ENCODE data around the gene PPFIA1. TPM values are rescaled to one million over a fixed set of nuclear protein-coding genes. Genes with fewer than 3 reads are reported as not detected.

PPFIA1 gene
- total and polyA plus RNA-seq, 2 of the 8 experiments (the other 6 are each of a cell fraction or from before 2014, with no cell fraction given) = 44.3 to 73.5 TPM

- POLR2A ChIA-PET (ENCODE audit: partially characterized antibody) = interaction anchor here (1.4 to 1.8 kb wide), 2 partner anchors 18 to 43 kb away, joined by 4 to 5 read pairs; no protein-coding TSS in a partner anchor
- FAIRE-seq = no peak
- TF ChIP-seq EP300 (IDR thresholded peaks at IDR 0.05; ENCODE audit: borderline replicate concordance in 1 of 2, low read depth in 2 of 2, low read length in 2 of 2) (no peak), HDAC2 (IDR thresholded peaks at IDR 0.05; ENCODE audit: borderline replicate concordance in 1 of 2, low read depth in 2 of 2, low read length in 2 of 2) (no peak), PHF8 (conservative IDR thresholded peaks at IDR 0.05; ENCODE audit: low read depth, low read length) (no peak), BACH1 (IDR thresholded peaks at IDR 0.05; ENCODE audit: low read length) (no peak), POLR2AphosphoS5 (IDR thresholded peaks at IDR 0.05; ENCODE audit: low read depth, low read length) (no peak), MAX (IDR thresholded peaks at IDR 0.05) (peak; percentile 51), CREB1 (IDR thresholded peaks at IDR 0.05) (no peak), SP1 (IDR thresholded peaks at IDR 0.05; ENCODE audit: low read depth, low read length) (no peak), TAF7 (optimal IDR thresholded peaks at IDR 0.05; ENCODE audit: borderline replicate concordance, low read depth, low read length) (no peak), KDM5A (IDR thresholded peaks at IDR 0.05; ENCODE audit: low read length) (no peak), BCL11A (IDR thresholded peaks at IDR 0.05; ENCODE audit: low read depth in 2 of 2, low read length in 2 of 2) (no peak), USF2 (IDR thresholded peaks at IDR 0.05; ENCODE audit: low read length) (no peak)
Observed at GRCh38 chr11:70226967-70227366, 43.5 kb upstream of the PPFIA1 start.

More at GRCh38 chr11:70226967-70227366, 43.5 kb upstream of the PPFIA1 start:
- Histone ChIP-seq H3K36me3 (ENCODE audit: control insufficient read depth in 2 of 4, insufficient read depth in 4 of 4, low read length in 3 of 4) (no peaks in the 10 kb centered on the region), H3K4ac (replicated peaks; ENCODE audit: insufficient read length, low read depth, low read length) (no peak overlapping the region), H2AFZ (ENCODE audit: low read length) (no peak overlapping the region), H4K91ac (replicated peaks; ENCODE audit: insufficient read length, low read length) (peak overlapping the region; percentile 63), H3K79me2 (ENCODE audit: control insufficient read depth in 1 of 2, insufficient read depth in 2 of 2, low read length in 2 of 2) (no peaks in the 10 kb centered on the region), H2BK20ac (ENCODE audit: low read length) (peak overlapping the region; percentile 98; the same call in 1 of the 2 replicates), H3K79me1 (ENCODE audit: low read depth, low read length) (no peaks in the 10 kb centered on the region), H3K9ac (replicated peaks in 1 of 4; ENCODE audit: extremely low read depth in 1 of 4, low read depth in 3 of 4, low read length in 3 of 4) (no peak overlapping the region), H3K14ac (ENCODE audit: insufficient read length) (no peak overlapping the region), H2BK120ac (replicated peaks; ENCODE audit: low read depth, low read length) (no peak overlapping the region), H2BK12ac (ENCODE audit: low read depth, low read length) (peak overlapping the region; percentile 84; the same call in 1 of the 2 replicates), H3K23ac (ENCODE audit: insufficient read length) (no peak overlapping the region), H3K4me1 (replicated peaks in 1 of 4; ENCODE audit: control insufficient read depth in 3 of 4, insufficient read depth in 4 of 4, low read length in 3 of 4) (peaks cover 4 to 13% (median 10%) of the 10 kb centered on the region in 4 experiments), H4K8ac (ENCODE audit: extremely low read depth, insufficient read depth, low read length) (no peak overlapping the region), H2BK15ac (ENCODE audit: low read length) (peak overlapping the region; percentile 65; the same call in 1 of the 2 replicates), H4K5ac (ENCODE audit: insufficient read length, low read depth, low read length) (no peak overlapping the region), H2BK5ac (ENCODE audit: low read depth, low read length) (peak overlapping the region; percentile 90; the same call in 1 of the 2 replicates), H3K23me2 (ENCODE audit: low read depth, low read length) (no peaks in the 10 kb centered on the region), H3K9me3 (ENCODE audit: insufficient read depth in 2 of 2, low read depth in 1 of 2, low read length in 1 of 2) (no peaks in the 10 kb centered on the region), H4K20me1 (replicated peaks in 1 of 2; ENCODE audit: control insufficient read depth in 1 of 2, insufficient read depth in 2 of 2, low read length in 2 of 2) (no peaks in the 10 kb centered on the region), H3K18ac (ENCODE audit: extremely low read depth, low read length) (peak overlapping the region; percentile 83), H3K56ac (replicated peaks; ENCODE audit: insufficient read length, low read depth, low read length) (no peak overlapping the region), H2AK5ac (ENCODE audit: low read depth, low read length) (no peak overlapping the region), H3K27me3 (replicated peaks in 1 of 4; ENCODE audit: control insufficient read depth in 3 of 4, extremely low read depth in 1 of 4, insufficient read depth in 3 of 4, low read length in 3 of 4) (no peaks in the 10 kb centered on the region), H3K4me2 (ENCODE audit: insufficient read depth in 1 of 2, low read depth in 2 of 2, low read length in 2 of 2) (no peak overlapping the region), H3K27ac (ENCODE audit: low read depth, low read length) (no peak overlapping the region), H3K4me3 (ENCODE audit: extremely low read depth in 1 of 4, insufficient read depth in 2 of 4, low read depth in 3 of 4, low read length in 4 of 4) (no peak overlapping the region)
- 60% methylated on average over 9 of the region's 9 CpGs; no CpG with 5 or more reads in 1 of the 2 experiments for WGBS, 2 experiments (ENCODE audit: extremely low coverage in 1 of 2, insufficient coverage in 1 of 2, insufficient read length in 1 of 2, insufficient replicate concordance in 2 of 2, low coverage in 1 of 2, low lambda C conversion rate in 2 of 2, missing lambda C conversion rate in 1 of 2)
- CTCF ChIA-PET (ENCODE audit: partially characterized antibody) = interaction anchor here (0.7 to 1.6 kb wide), 11 partner anchors 13 to 278 kb away, joined by 3 to 7 read pairs (median 3); no protein-coding TSS in a partner anchor
- DNase-seq (ENCODE audit: low read depth in 1 of 2, low spot score in 2 of 2) = peak in 1 of 2 experiments; percentile 75

All from H1 (cell line).